ENCODE data around the gene TSPAN9.

The TSPAN9 gene

GRCh38 chr12:3279832-3280231 lies 202.7 kb downstream of the TSPAN9 start:
- Histone ChIP-seq H3K4me1 (ENCODE audit: control insufficient read depth in 2 of 2, insufficient read depth in 2 of 2, low read length in 2 of 2) (no peaks in the 10 kb centered on the region), H3K4me3 (ENCODE audit: low read length in 2 of 2) (no peak overlapping the region), H3K9ac (ENCODE audit: low read depth in 1 of 2, low read length in 2 of 2) (no peak overlapping the region), H3K36me3 (ENCODE audit: control insufficient read depth in 2 of 2, insufficient read depth in 2 of 2, low read length in 2 of 2) (no peaks in the 10 kb centered on the region), H3K27me3 (ENCODE audit: control insufficient read depth in 2 of 2, insufficient read depth in 2 of 2, low read length in 2 of 2) (no peaks in the 10 kb centered on the region), H3K9me3 (ENCODE audit: control insufficient read depth in 2 of 2, low read length in 2 of 2) (no peaks in the 10 kb centered on the region), H3K27ac (ENCODE audit: low read depth in 2 of 2, low read length in 2 of 2) (no peak overlapping the region)

- Histone ChIP-seq H3K4me1 (ENCODE audit: control insufficient read depth in 2 of 2, insufficient read depth in 2 of 2, low read length in 2 of 2) (no peaks in the 10 kb centered on the region), H3K27me3 (ENCODE audit: control insufficient read depth in 2 of 2, insufficient read depth in 2 of 2, low read length in 2 of 2) (no peaks in the 10 kb centered on the region), H3K4me3 (ENCODE audit: low read length in 2 of 2) (no peak overlapping the region), H3K9ac (ENCODE audit: low read depth in 1 of 2, low read length in 2 of 2) (no peak overlapping the region), H3K27ac (ENCODE audit: low read depth in 2 of 2, low read length in 2 of 2) (no peak overlapping the region), H3K36me3 (ENCODE audit: control insufficient read depth in 2 of 2, insufficient read depth in 2 of 2, low read length in 2 of 2) (no peaks in the 10 kb centered on the region), H3K9me3 (ENCODE audit: control insufficient read depth in 2 of 2, low read length in 2 of 2) (no peaks in the 10 kb centered on the region)
These were observed 203.8 kb downstream of the TSPAN9 start for GRCh38 chr12:3280967-3281366.

- H3K4me1 ChIP-seq (ENCODE audit: control insufficient read depth in 2 of 2, insufficient read depth in 2 of 2, low read length in 2 of 2) = no peaks in the 10 kb centered on the region
- H3K27ac ChIP-seq (ENCODE audit: low read depth in 2 of 2, low read length in 2 of 2) = no peak overlapping the region
- no peaks in the 10 kb centered on the region for H3K9me3 ChIP-seq (ENCODE audit: control insufficient read depth in 2 of 2, low read length in 2 of 2)
- H3K36me3 ChIP-seq (ENCODE audit: control insufficient read depth in 2 of 2, insufficient read depth in 2 of 2, low read length in 2 of 2) = no peaks in the 10 kb centered on the region
- H3K4me3 ChIP-seq (ENCODE audit: low read length in 2 of 2) = no peak overlapping the region
- no peaks in the 10 kb centered on the region for H3K27me3 ChIP-seq (ENCODE audit: control insufficient read depth in 2 of 2, insufficient read depth in 2 of 2, low read length in 2 of 2)
- no peak overlapping the region for H3K9ac ChIP-seq (ENCODE audit: low read depth in 1 of 2, low read length in 2 of 2)
These were observed 204.6 kb downstream of the TSPAN9 start for GRCh38 chr12:3281588-3282383.

- H3K4me1 ChIP-seq (ENCODE audit: control insufficient read depth in 2 of 2, insufficient read depth in 2 of 2, low read length in 2 of 2) = no peaks in the 10 kb centered on the region
- H3K27ac ChIP-seq (ENCODE audit: low read depth in 2 of 2, low read length in 2 of 2) = no peak overlapping the region
- no peaks in the 10 kb centered on the region for H3K36me3 ChIP-seq (ENCODE audit: control insufficient read depth in 2 of 2, insufficient read depth in 2 of 2, low read length in 2 of 2)
These were observed 205.1 kb downstream of the TSPAN9 start for GRCh38 chr12:3282384-3282670.

GRCh38 chr12:3283137-3283680 lies 206.0 kb downstream of the TSPAN9 start:
- Histone ChIP-seq H3K27ac (ENCODE audit: low read depth in 2 of 2, low read length in 2 of 2) (no peak overlapping the region), H3K27me3 (ENCODE audit: control insufficient read depth in 2 of 2, insufficient read depth in 2 of 2, low read length in 2 of 2) (no peaks in the 10 kb centered on the region), H3K4me3 (ENCODE audit: low read length in 2 of 2) (no peak overlapping the region)

More at GRCh38 chr12:3282384-3282670, 205.1 kb downstream of the TSPAN9 start:
- no peak overlapping the region for H3K9ac ChIP-seq (ENCODE audit: low read depth in 1 of 2, low read length in 2 of 2)
- no peak overlapping the region for H3K4me3 ChIP-seq (ENCODE audit: low read length in 2 of 2)
- no peaks in the 10 kb centered on the region for H3K27me3 ChIP-seq (ENCODE audit: control insufficient read depth in 2 of 2, insufficient read depth in 2 of 2, low read length in 2 of 2)
- H3K9me3 ChIP-seq (ENCODE audit: control insufficient read depth in 2 of 2, low read length in 2 of 2) = no peaks in the 10 kb centered on the region

GRCh38 chr12:3284405-3284804 lies 207.2 kb downstream of the TSPAN9 start:
- no peaks in the 10 kb centered on the region for H3K9me3 ChIP-seq (ENCODE audit: control insufficient read depth in 2 of 2, low read length in 2 of 2)
- no peak overlapping the region for H3K9ac ChIP-seq (ENCODE audit: low read depth in 1 of 2, low read length in 2 of 2)
- no peak overlapping the region for H3K4me3 ChIP-seq (ENCODE audit: low read length in 2 of 2)
- H3K36me3 ChIP-seq (ENCODE audit: control insufficient read depth in 2 of 2, insufficient read depth in 2 of 2, low read length in 2 of 2) = no peaks in the 10 kb centered on the region
- H3K27me3 ChIP-seq (ENCODE audit: control insufficient read depth in 2 of 2, insufficient read depth in 2 of 2, low read length in 2 of 2) = no peaks in the 10 kb centered on the region
- H3K27ac ChIP-seq (ENCODE audit: low read depth in 2 of 2, low read length in 2 of 2) = no peak overlapping the region
- no peaks in the 10 kb centered on the region for H3K4me1 ChIP-seq (ENCODE audit: control insufficient read depth in 2 of 2, insufficient read depth in 2 of 2, low read length in 2 of 2)

More at GRCh38 chr12:3283137-3283680, 206.0 kb downstream of the TSPAN9 start:
- H3K4me1 ChIP-seq (ENCODE audit: control insufficient read depth in 2 of 2, insufficient read depth in 2 of 2, low read length in 2 of 2) = no peaks in the 10 kb centered on the region
- no peak overlapping the region for H3K9ac ChIP-seq (ENCODE audit: low read depth in 1 of 2, low read length in 2 of 2)
- no peaks in the 10 kb centered on the region for H3K9me3 ChIP-seq (ENCODE audit: control insufficient read depth in 2 of 2, low read length in 2 of 2)
- no peaks in the 10 kb centered on the region for H3K36me3 ChIP-seq (ENCODE audit: control insufficient read depth in 2 of 2, insufficient read depth in 2 of 2, low read length in 2 of 2)

GRCh38 chr12:3285570-3285969 lies 208.4 kb downstream of the TSPAN9 start:
- no peak overlapping the region for H3K9ac ChIP-seq (ENCODE audit: low read depth in 1 of 2, low read length in 2 of 2)

GRCh38 chr12:3288690-3289089 lies 211.5 kb downstream of the TSPAN9 start:
- Histone ChIP-seq H3K9me3 (ENCODE audit: control insufficient read depth in 2 of 2, low read length in 2 of 2) (no peaks in the 10 kb centered on the region), H3K36me3 (ENCODE audit: control insufficient read depth in 2 of 2, insufficient read depth in 2 of 2, low read length in 2 of 2) (no peaks in the 10 kb centered on the region), H3K4me1 (ENCODE audit: control insufficient read depth in 2 of 2, insufficient read depth in 2 of 2, low read length in 2 of 2) (no peaks in the 10 kb centered on the region), H3K4me3 (ENCODE audit: low read length in 2 of 2) (no peak overlapping the region), H3K27me3 (ENCODE audit: control insufficient read depth in 2 of 2, insufficient read depth in 2 of 2, low read length in 2 of 2) (no peaks in the 10 kb centered on the region), H3K27ac (ENCODE audit: low read depth in 2 of 2, low read length in 2 of 2) (no peak overlapping the region), H3K9ac (ENCODE audit: low read depth in 1 of 2, low read length in 2 of 2) (no peak overlapping the region)

More at GRCh38 chr12:3285570-3285969, 208.4 kb downstream of the TSPAN9 start:
- no peaks in the 10 kb centered on the region for H3K4me1 ChIP-seq (ENCODE audit: control insufficient read depth in 2 of 2, insufficient read depth in 2 of 2, low read length in 2 of 2)
- no peaks in the 10 kb centered on the region for H3K9me3 ChIP-seq (ENCODE audit: control insufficient read depth in 2 of 2, low read length in 2 of 2)
- no peak overlapping the region for H3K4me3 ChIP-seq (ENCODE audit: low read length in 2 of 2)
- H3K27ac ChIP-seq (ENCODE audit: low read depth in 2 of 2, low read length in 2 of 2) = no peak overlapping the region
- no peaks in the 10 kb centered on the region for H3K27me3 ChIP-seq (ENCODE audit: control insufficient read depth in 2 of 2, insufficient read depth in 2 of 2, low read length in 2 of 2)
- H3K36me3 ChIP-seq (ENCODE audit: control insufficient read depth in 2 of 2, insufficient read depth in 2 of 2, low read length in 2 of 2) = no peaks in the 10 kb centered on the region

- Histone ChIP-seq H3K9ac (ENCODE audit: low read depth in 1 of 2, low read length in 2 of 2) (no peak overlapping the region), H3K4me3 (ENCODE audit: low read length in 2 of 2) (no peak overlapping the region), H3K36me3 (ENCODE audit: control insufficient read depth in 2 of 2, insufficient read depth in 2 of 2, low read length in 2 of 2) (no peaks in the 10 kb centered on the region), H3K27me3 (ENCODE audit: control insufficient read depth in 2 of 2, insufficient read depth in 2 of 2, low read length in 2 of 2) (no peaks in the 10 kb centered on the region), H3K4me1 (ENCODE audit: control insufficient read depth in 2 of 2, insufficient read depth in 2 of 2, low read length in 2 of 2) (no peaks in the 10 kb centered on the region), H3K27ac (ENCODE audit: low read depth in 2 of 2, low read length in 2 of 2) (no peak overlapping the region), H3K9me3 (ENCODE audit: control insufficient read depth in 2 of 2, low read length in 2 of 2) (no peaks in the 10 kb centered on the region)
These were observed 212.5 kb downstream of the TSPAN9 start for GRCh38 chr12:3289702-3290101.

GRCh38 chr12:3291939-3292338 lies 214.8 kb downstream of the TSPAN9 start:
- H3K27ac ChIP-seq (ENCODE audit: low read depth in 2 of 2, low read length in 2 of 2) = no peak overlapping the region
- no peak overlapping the region for H3K4me3 ChIP-seq (ENCODE audit: low read length in 2 of 2)
- H3K27me3 ChIP-seq (ENCODE audit: control insufficient read depth in 2 of 2, insufficient read depth in 2 of 2, low read length in 2 of 2) = no peaks in the 10 kb centered on the region
- no peak overlapping the region for H3K9ac ChIP-seq (ENCODE audit: low read depth in 1 of 2, low read length in 2 of 2)
- no peaks in the 10 kb centered on the region for H3K36me3 ChIP-seq (ENCODE audit: control insufficient read depth in 2 of 2, insufficient read depth in 2 of 2, low read length in 2 of 2)
- no peaks in the 10 kb centered on the region for H3K9me3 ChIP-seq (ENCODE audit: control insufficient read depth in 2 of 2, low read length in 2 of 2)
- peaks cover 0 to 2% of the 10 kb centered on the region in 2 donors for H3K4me1 ChIP-seq (ENCODE audit: control insufficient read depth in 2 of 2, insufficient read depth in 2 of 2, low read length in 2 of 2)

Data from mucosa of rectum (tissue), 2 donors.